Peyer's patch (tissue), 4 donors: Measurements from ENCODE around the gene CCDC126. TPM values are rescaled to one million over a fixed set of nuclear protein-coding genes. Genes with fewer than 3 reads are reported as not detected.
A peak's percentile ranks its signal among the peaks of the same experiment; 100 is the strongest.
"Not testable (repeated sequence)": the region's sequence is repeated elsewhere in the genome, so short reads cannot be mapped to it uniquely, and the experiment has no call there.

Experiments
- DNase-seq, 3 donors: peaks; one replicate each; pipeline ENCODE4 v3.0.0-alpha.2; 2017 to 2019
- H3K27ac ChIP-seq, 4 donors: fragments of 200-600 bp; sonication (generic); one replicate each; pipeline ENCODE4 v1.5.1; 2016 to 2019
- H3K27me3 ChIP-seq, 2 donors: fragments of 200-600 bp; sonication (generic); one replicate each; pipeline ENCODE4 v1.5.1; 2019
- H3K36me3 ChIP-seq, 3 donors: fragments of 200-600 bp; sonication (generic); one replicate each; pipeline ENCODE4 v1.5.1; 2016 to 2019
- H3K4me1 ChIP-seq, 4 donors: fragments of 200-600 bp; sonication (generic); one replicate each; pipeline ENCODE4 v1.5.1; 2016 to 2019
- H3K4me3 ChIP-seq, 4 donors: fragments of 200-600 bp; sonication (generic); 1 replicate in 3 of 4; 2 replicates in 1 of 4; pipeline ENCODE4 v1.5.1; 2016 to 2019; ENCODE audit warnings: mild to moderate bottlenecking in 1 of 4
- H3K9me3 ChIP-seq, 4 donors: fragments of 200-600 bp; sonication (generic); one replicate each; pipeline ENCODE4 v1.5.1; 2016 to 2019; ENCODE audit warnings: mild to moderate bottlenecking in 1 of 4
- POLR2A ChIP-seq, 2 donors: fragments of 450-650 bp; IDR thresholded peaks; one replicate each; pipeline ENCODE4 v1.5.1; 2017; ENCODE audit warnings: antibody characterized with exemption in 2 of 2, mild to moderate bottlenecking in 2 of 2, moderate library complexity in 2 of 2
- total RNA-seq, 4 donors: library from RNA; depleted of rRNA; stranded (reverse); fragments of >200 nt; gene quantifications; one replicate each; pipeline ENCODE4 v1.1.0, GENCODE V29; 2016
- TF ChIP-seq, protein P1 (sequence below), 6 experiments: fragments of 450-650 bp in 4 of 6; fragments of 200-600 bp in 2 of 6; sonication (generic) in 1 of 6; IDR thresholded peaks; one replicate each; pipeline ENCODE4 v1.5.1; 2017 to 2019; ENCODE audit warnings: antibody characterized with exemption in 6 of 6, mild to moderate bottlenecking in 3 of 6, moderate library complexity in 1 of 6

The CCDC126 gene, protein sequence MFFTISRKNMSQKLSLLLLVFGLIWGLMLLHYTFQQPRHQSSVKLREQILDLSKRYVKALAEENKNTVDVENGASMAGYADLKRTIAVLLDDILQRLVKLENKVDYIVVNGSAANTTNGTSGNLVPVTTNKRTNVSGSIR
- total RNA-seq, result 10 to 100 TPM; 18.5 to 21.4 (median 20.0) TPM

DNA sequence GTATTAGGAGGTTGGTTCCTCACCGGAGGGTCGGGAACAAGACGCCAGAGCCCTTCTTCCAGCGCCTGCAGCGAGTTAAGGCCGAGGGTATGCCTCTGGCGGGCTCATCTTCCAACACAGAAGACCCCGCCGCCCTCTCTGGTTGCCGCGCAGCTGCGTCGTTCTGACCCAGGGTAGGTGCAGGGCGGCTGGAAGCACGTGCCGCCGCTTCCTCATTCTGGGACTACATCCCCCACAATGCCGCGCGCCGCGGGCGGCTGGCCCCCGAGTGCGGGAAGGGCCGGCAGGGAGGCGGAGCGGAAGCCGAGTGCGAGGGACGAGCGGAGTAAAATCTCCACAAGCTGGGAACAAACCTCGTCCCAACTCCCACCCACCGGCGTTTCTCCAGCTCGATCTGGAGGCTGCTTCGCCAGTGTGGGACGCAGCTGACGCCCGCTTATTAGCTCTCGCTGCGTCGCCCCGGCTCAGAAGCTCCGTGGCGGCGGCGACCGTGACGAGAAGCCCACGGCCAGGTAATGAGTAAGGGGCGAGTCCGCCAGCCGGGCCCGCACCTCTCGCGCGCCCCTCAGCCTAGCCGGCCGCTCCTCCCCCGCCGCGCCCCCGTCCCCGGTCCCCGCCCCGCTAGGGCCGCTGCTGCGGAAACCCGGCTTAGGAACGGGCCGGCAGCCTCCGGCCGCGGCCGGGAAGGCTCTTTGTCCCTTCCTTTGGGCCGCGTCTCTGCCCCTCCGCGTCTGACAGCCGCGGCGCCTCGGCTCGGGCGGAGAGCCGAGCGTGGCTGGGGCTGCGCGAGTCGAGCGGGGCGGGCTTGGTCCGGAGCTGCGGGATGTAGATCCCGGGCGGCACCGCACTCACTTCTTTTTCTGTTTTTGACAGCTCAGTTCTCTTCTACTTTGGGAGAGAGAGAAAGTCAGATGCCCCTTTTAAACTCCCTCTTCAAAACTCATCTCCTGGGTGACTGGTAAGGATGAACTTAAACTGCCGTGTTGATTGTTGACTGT lies at the start of gene CCDC126:
TSS of gene CCDC126 (plus strand) at position 289 of the 998 bp plus-strand sequence. CDS start 13,934 bp downstream, outside the sequence.
- Histone ChIP-seq H3K27me3 (no peaks in the 10 kb centered on the region), H3K9me3 (no peaks in the 10 kb centered on the region), H3K36me3 (no peaks in the 10 kb centered on the region), H3K27ac (peak within 1 kb of the TSS; percentile 83 to 100 (median 94)), H3K4me3 (peak within 1 kb of the TSS; percentile 66 to 98 (median 82)), H3K4me1 (peaks cover 0 to 22% (median 0%) of the 10 kb centered on the region in 4 donors)
- DNase-seq, result peak; percentile 88 to 97 (median 96)
- TF ChIP-seq, protein P1, sequence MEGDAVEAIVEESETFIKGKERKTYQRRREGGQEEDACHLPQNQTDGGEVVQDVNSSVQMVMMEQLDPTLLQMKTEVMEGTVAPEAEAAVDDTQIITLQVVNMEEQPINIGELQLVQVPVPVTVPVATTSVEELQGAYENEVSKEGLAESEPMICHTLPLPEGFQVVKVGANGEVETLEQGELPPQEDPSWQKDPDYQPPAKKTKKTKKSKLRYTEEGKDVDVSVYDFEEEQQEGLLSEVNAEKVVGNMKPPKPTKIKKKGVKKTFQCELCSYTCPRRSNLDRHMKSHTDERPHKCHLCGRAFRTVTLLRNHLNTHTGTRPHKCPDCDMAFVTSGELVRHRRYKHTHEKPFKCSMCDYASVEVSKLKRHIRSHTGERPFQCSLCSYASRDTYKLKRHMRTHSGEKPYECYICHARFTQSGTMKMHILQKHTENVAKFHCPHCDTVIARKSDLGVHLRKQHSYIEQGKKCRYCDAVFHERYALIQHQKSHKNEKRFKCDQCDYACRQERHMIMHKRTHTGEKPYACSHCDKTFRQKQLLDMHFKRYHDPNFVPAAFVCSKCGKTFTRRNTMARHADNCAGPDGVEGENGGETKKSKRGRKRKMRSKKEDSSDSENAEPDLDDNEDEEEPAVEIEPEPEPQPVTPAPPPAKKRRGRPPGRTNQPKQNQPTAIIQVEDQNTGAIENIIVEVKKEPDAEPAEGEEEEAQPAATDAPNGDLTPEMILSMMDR (IDR thresholded peaks at IDR 0.05), result no peak
- peak in 1 of 2 donors; percentile 68 for TF ChIP-seq POLR2A (IDR thresholded peaks at IDR 0.05)

DNA sequence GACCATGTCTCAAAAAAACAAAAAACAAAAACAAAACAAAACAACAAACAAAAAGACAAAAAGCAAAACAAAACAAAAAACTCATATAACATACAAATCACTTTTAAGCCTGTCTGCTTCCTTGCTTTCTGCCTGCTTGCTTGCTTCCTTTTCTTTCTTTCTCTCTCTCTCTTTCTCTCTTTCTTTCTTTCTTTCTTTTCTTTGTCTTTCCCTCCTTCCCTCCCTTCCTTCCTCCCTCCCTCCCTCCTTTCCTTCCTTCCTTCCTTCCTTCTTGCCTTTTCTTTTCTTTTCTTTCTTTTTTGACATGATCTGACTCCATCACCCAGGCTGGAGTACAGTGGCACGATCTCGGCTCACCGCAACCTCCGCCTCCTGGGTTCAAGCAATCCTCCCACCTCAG lies 49.5 kb upstream of the CCDC126 start:
- H3K27me3 ChIP-seq, result no peaks in the 10 kb centered on the region
- H3K4me1 ChIP-seq, result no peaks in the 10 kb centered on the region
- TF ChIP-seq, protein P1 (IDR thresholded peaks at IDR 0.05), result no peak
- TF ChIP-seq POLR2A (IDR thresholded peaks at IDR 0.05), result no peak
- H3K4me3 ChIP-seq, result no peak overlapping the region
- H3K36me3 ChIP-seq, result no peaks in the 10 kb centered on the region
- H3K27ac ChIP-seq, result no peak overlapping the region
- no peaks in the 10 kb centered on the region for H3K9me3 ChIP-seq
- no peak for DNase-seq

DNA sequence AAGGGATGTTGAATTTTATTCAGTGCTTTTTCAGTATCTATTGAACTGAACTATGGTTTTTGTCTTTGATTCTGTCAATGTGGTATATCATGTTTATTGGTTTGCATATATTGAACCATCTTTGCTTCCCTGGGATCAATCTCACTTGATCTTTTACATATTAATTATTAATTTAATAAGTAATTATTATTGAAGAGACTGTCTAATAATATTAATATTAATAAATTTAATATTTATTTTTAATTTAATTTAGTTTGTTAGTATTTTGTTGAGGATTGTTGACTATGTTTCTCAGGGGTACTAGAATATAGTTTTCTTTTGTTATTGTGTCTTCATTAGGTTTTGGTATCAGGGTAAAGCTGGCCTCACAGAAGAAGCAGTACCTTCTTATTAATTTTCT lies 38.9 kb upstream of the CCDC126 start:
- DNase-seq, result no peak
- Histone ChIP-seq H3K27me3 (no peaks in the 10 kb centered on the region), H3K9me3 (no peaks in the 10 kb centered on the region), H3K4me1 (no peaks in the 10 kb centered on the region), H3K36me3 (no peaks in the 10 kb centered on the region), H3K27ac (no peak overlapping the region), H3K4me3 (no peak overlapping the region)
- no peak for TF ChIP-seq POLR2A (IDR thresholded peaks at IDR 0.05)
- TF ChIP-seq, protein P1 (IDR thresholded peaks at IDR 0.05), result no peak

DNA sequence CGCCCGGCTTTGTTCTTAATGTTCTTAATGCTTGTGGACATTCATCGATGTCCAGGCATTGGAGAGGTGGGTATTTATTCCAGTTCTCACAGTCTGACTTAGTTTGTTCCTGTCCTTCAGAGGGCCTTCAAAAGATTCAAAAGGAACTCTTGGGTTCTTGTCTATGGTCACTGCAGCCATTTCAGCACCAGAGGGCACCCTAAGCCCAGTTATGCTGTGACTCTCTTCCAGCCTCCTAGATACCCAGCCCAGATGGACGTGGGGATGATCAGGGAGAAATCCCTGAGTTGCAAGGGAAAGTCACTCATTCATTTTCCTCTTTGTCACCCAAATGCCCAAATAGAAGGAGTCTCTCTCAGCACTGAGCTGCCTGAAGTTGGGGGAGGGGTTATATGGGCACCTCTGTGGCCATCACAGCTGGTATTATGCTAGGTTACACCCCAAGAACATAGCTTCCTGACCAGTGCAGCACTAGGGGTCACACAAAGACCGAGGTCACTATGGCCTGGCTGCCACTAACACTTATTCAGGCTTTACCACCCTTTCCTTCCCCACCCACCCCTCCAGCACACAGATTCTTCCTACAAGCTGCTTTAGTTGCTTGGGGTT lies 26.5 kb upstream of the CCDC126 start:
- H3K36me3 ChIP-seq, result no peaks in the 10 kb centered on the region
- no peaks in the 10 kb centered on the region for H3K9me3 ChIP-seq
- H3K27me3 ChIP-seq, result no peaks in the 10 kb centered on the region
- H3K27ac ChIP-seq, result no peak overlapping the region
- no peak for TF ChIP-seq POLR2A (IDR thresholded peaks at IDR 0.05)
- TF ChIP-seq, protein P1 (IDR thresholded peaks at IDR 0.05), result peak; percentile 15 to 95 (median 85)
- no peak overlapping the region for H3K4me3 ChIP-seq
- DNase-seq, result peak; percentile 66 to 90 (median 70)
- H3K4me1 ChIP-seq, result no peaks in the 10 kb centered on the region

DNA sequence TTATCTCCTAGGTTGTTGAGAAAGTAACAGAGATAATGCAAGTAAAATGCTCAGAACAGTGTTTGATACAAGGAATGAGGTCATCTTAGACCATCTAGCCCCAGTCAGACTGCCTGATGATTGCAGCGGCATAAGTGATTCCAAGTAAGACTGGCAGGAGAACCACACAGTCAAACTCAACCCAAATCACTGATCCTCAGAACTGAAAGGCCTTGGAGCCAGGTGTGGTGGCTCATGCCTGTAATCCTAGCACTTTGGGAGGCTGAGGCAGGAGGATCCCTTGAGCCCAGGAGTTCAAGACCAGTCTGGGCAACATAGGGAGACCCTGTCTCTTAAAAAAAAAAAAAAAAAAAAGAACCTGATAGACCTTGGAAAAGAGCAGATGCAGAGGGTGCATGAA lies 15.2 kb upstream of the CCDC126 start:
- not testable (repeated sequence) for H3K27me3 ChIP-seq, H3K27ac ChIP-seq, H3K9me3 ChIP-seq, DNase-seq, H3K4me3 ChIP-seq, H3K36me3 ChIP-seq, H3K4me1 ChIP-seq

DNA sequence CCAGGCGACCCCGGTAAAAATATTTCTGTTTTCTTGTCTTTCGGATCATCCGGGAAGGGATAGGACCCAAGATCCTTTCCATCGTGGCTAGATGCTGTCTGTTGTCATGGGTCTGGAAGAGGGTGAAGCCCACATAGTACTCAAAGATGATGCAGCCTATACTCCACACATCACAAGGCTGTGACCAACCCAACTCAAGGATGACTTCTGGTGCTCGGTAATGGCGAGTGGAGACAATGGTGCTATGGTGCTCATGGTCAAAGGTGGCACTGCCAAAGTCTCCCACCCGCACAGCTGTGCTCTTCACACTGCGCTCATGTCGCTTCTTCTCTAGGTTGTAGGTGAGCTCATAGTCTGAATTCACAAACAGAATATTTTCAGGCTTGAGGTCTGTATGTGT lies 11.9 kb upstream of the CCDC126 start:
- H3K27ac ChIP-seq, H3K4me3 ChIP-seq, H3K27me3 ChIP-seq, H3K36me3 ChIP-seq, H3K9me3 ChIP-seq, H3K4me1 ChIP-seq, DNase-seq: not testable (repeated sequence)
